NCI-H2171 treated with DMSO at 0.1 percent for 48 hours (cell line): Measurements from ENCODE around the gene ZBTB1.
"Not testable (repeated sequence)": the region's sequence is repeated elsewhere in the genome, so short reads cannot be mapped to it uniquely, and the experiment has no call there.

Source experiments
- DNase-seq: peaks from one replicate; lab custom pipeline; 2025; lab: John Stamatoyannopoulos, UW

Gene ZBTB1

GRCh38 chr14:64496764-64497163 is 7.8 kb upstream of the ZBTB1 start:
- no peak for DNase-seq

GRCh38 chr14:64500088-64500487 is 4.5 kb upstream of the ZBTB1 start:
- DNase-seq = no peak

- DNase-seq = no peak
Observed at GRCh38 chr14:64501411-64502171, 3.0 kb upstream of the ZBTB1 start.

GRCh38 chr14:64502456-64502855 is 2.1 kb upstream of the ZBTB1 start:
- DNase-seq = no peak

GRCh38 chr14:64502887-64503433 is 1.6 kb upstream of the ZBTB1 start:
- peak; percentile 67 for DNase-seq

- DNase-seq = peak; percentile 95
Observed at GRCh38 chr14:64503434-64504309, 898 bp upstream of the ZBTB1 start, which contains the start of gene ZBTB25. ZBTB25 (minus strand) TSS chr14:64503838; CDS start chr14:64490533, 13,305 bp downstream.

- peak; percentile 90 for DNase-seq
Observed at GRCh38 chr14:64504897-64505794, 576 bp downstream of the ZBTB1 start.

GRCh38 chr14:64506721-64507120 is 2.2 kb downstream of the ZBTB1 start:
- DNase-seq = no peak

GRCh38 chr14:64507376-64508156 is 3.0 kb downstream of the ZBTB1 start:
- DNase-seq = no peak

GRCh38 chr14:64508215-64508776 is 3.7 kb downstream of the ZBTB1 start:
- DNase-seq = no peak

- DNase-seq = no peak
Observed at GRCh38 chr14:64509036-64509435, 4.5 kb downstream of the ZBTB1 start.

- DNase-seq = peak; percentile 75
Observed at GRCh38 chr14:64510825-64511671, 6.5 kb downstream of the ZBTB1 start.

- DNase-seq = no peak
Observed at GRCh38 chr14:64513271-64513670, 8.7 kb downstream of the ZBTB1 start.

- no peak for DNase-seq
Observed at GRCh38 chr14:64515053-64515452, 10.5 kb downstream of the ZBTB1 start.

GRCh38 chr14:64516969-64517368 is 12.4 kb downstream of the ZBTB1 start:
- no peak for DNase-seq

- not testable (repeated sequence) for DNase-seq
Observed at GRCh38 chr14:64517667-64518066, 13.1 kb downstream of the ZBTB1 start.

- DNase-seq = peak; percentile 28
Observed at GRCh38 chr14:64518229-64518628, 13.7 kb downstream of the ZBTB1 start.

GRCh38 chr14:64520699-64521098 is 16.1 kb downstream of the ZBTB1 start:
- no peak for DNase-seq

GRCh38 chr14:64522591-64523355 is 18.2 kb downstream of the ZBTB1 start:
- DNase-seq = no peak
